PC-9 (cell line): ENCODE data around the gene RPS5.

Source experiments
- EZH2 ChIP-seq: fragments of 200-600 bp; sonication (generic); IDR thresholded peaks from 2 replicates; pipeline ENCODE4 v1.8.0; 2017; ENCODE audit warnings: antibody characterized with exemption, low read depth
- TF ChIP-seq, protein P1 (sequence below): fragments of 200-600 bp; sonication (generic); conservative IDR thresholded peaks from 2 replicates; pipeline ENCODE4 v1.6.1; 2017; ENCODE audit warnings: mixed run types, antibody characterized with exemption, mild to moderate bottlenecking, moderate library complexity

DNA sequence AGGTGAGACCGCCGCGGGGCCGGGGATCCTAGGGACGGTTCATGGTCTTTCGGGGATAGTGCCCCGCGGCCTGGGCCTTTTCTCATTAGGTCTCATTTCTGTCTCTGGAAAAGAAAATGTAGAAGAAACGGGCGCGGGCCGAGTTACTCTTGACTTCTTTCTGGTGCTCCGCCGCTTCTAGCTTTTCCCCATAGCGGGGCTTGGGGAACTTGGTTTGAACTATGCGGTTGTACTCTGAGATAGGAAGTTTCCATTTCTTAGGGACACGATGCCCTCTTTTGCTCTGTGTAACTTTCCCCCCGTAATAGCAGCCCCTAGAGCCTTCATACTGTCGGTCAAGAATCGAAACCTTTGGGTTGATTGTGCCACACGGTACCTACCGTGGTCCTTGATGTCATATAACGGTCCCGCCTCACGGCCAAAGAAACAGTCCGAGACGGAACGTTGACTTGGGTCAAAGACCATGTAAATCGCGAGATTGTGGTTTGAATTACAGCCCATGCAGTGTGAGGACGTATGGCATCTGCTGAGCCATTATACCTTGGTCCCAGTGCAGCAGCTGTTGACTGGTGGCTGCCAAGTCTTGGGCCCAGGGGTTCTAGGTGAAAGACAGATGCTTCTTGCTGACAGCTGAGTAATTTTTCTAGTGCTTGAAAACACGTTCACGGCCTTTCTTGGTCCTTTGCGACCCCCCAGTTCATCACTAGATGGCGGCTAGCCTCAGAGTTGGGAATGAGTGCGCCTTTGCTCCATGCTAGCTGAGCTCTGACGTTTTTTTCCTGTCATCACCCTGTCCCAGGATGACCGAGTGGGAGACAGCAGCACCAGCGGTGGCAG, 487 bp downstream of the RPS5 start:
- TF ChIP-seq, protein P1, sequence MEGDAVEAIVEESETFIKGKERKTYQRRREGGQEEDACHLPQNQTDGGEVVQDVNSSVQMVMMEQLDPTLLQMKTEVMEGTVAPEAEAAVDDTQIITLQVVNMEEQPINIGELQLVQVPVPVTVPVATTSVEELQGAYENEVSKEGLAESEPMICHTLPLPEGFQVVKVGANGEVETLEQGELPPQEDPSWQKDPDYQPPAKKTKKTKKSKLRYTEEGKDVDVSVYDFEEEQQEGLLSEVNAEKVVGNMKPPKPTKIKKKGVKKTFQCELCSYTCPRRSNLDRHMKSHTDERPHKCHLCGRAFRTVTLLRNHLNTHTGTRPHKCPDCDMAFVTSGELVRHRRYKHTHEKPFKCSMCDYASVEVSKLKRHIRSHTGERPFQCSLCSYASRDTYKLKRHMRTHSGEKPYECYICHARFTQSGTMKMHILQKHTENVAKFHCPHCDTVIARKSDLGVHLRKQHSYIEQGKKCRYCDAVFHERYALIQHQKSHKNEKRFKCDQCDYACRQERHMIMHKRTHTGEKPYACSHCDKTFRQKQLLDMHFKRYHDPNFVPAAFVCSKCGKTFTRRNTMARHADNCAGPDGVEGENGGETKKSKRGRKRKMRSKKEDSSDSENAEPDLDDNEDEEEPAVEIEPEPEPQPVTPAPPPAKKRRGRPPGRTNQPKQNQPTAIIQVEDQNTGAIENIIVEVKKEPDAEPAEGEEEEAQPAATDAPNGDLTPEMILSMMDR, result no peak
- no peak for TF ChIP-seq EZH2
